Measurements from ENCODE around the gene IFITM1.
"Not testable (repeated sequence)": the region's sequence is repeated elsewhere in the genome, so short reads cannot be mapped to it uniquely, and the experiment has no call there.

The IFITM1 gene

GRCh38 chr11:340539-341512 is 27.0 kb downstream of the IFITM1 start:
- Histone ChIP-seq H3K4me3 (ENCODE audit: control insufficient read depth in 1 of 7, extremely low read depth in 1 of 7, insufficient read depth in 4 of 7, low read depth in 2 of 7, low read length in 6 of 7) (no peak overlapping the region), H3K9me3 (ENCODE audit: control extremely low read depth in 1 of 5, control insufficient read depth in 4 of 5, insufficient read depth in 2 of 5, low read depth in 1 of 5, low read length in 4 of 5) (no peaks in the 10 kb centered on the region), H3K36me3 (ENCODE audit: control insufficient read depth in 4 of 4, insufficient read depth in 4 of 4, low read length in 3 of 4) (no peaks in the 10 kb centered on the region), H3K4me1 (ENCODE audit: control extremely low read depth in 1 of 4, control insufficient read depth in 4 of 4, insufficient read depth in 4 of 4, low read length in 3 of 4) (peaks cover 8 to 23% (median 15%) of the 10 kb centered on the region in 4 experiments), H3K27me3 (replicated peaks in 2 of 5; ENCODE audit: control insufficient read depth in 4 of 5, insufficient read depth in 5 of 5, low read length in 4 of 5) (no peaks in the 10 kb centered on the region), H3K27ac (ENCODE audit: insufficient read depth in 1 of 2, low read depth in 1 of 2, low read length in 2 of 2, poor library complexity in 1 of 2, severe bottlenecking in 2 of 2) (no peak overlapping the region)
- DNase-seq: no peak
- POLR2A ChIA-PET: interaction anchor here (0.6 kb wide), 1 partner anchor 14 kb away, joined by 3 read pairs; no protein-coding TSS in a partner anchor
- WGBS (ENCODE audit: insufficient coverage): 80% methylated on average over 1 of the region's 5 CpGs
- CTCF ChIA-PET: interaction anchor here (1.0 to 2.7 kb wide), 7 partner anchors 8 to 24 kb away, joined by 3 to 16 read pairs (median 4); no protein-coding TSS in a partner anchor

GRCh38 chr11:342328-342727 is 28.5 kb downstream of the IFITM1 start:
- no peak for DNase-seq
- WGBS (ENCODE audit: insufficient coverage): 67% methylated on average over 3 of the region's 3 CpGs
- CTCF ChIA-PET: interaction anchor here (0.6 kb wide), 1 partner anchor 67 kb away, joined by 4 read pairs; no protein-coding TSS in a partner anchor
- no peak overlapping the region for H3K27ac ChIP-seq (ENCODE audit: insufficient read depth in 1 of 2, low read depth in 1 of 2, low read length in 2 of 2, poor library complexity in 1 of 2, severe bottlenecking in 2 of 2)
- H3K4me1 ChIP-seq (ENCODE audit: control extremely low read depth in 1 of 4, control insufficient read depth in 4 of 4, insufficient read depth in 4 of 4, low read length in 3 of 4): peaks cover 0 to 9% (median 2%) of the 10 kb centered on the region in 4 experiments
- POLR2A ChIA-PET: no interaction called here
- H3K4me3 ChIP-seq (ENCODE audit: control insufficient read depth in 1 of 7, extremely low read depth in 1 of 7, insufficient read depth in 4 of 7, low read depth in 2 of 7, low read length in 6 of 7): no peak overlapping the region
- no peaks in the 10 kb centered on the region for H3K36me3 ChIP-seq (ENCODE audit: control insufficient read depth in 4 of 4, insufficient read depth in 4 of 4, low read length in 3 of 4)
- H3K9me3 ChIP-seq (ENCODE audit: control extremely low read depth in 1 of 5, control insufficient read depth in 4 of 5, insufficient read depth in 2 of 5, low read depth in 1 of 5, low read length in 4 of 5): no peaks in the 10 kb centered on the region
- no peaks in the 10 kb centered on the region for H3K27me3 ChIP-seq (replicated peaks in 2 of 5; ENCODE audit: control insufficient read depth in 4 of 5, insufficient read depth in 5 of 5, low read length in 4 of 5)

GRCh38 chr11:344836-345578 is 31.2 kb downstream of the IFITM1 start:
- ChIA-PET POLR2A (no interaction called here), CTCF (interaction anchor here (1.5 to 2.4 kb wide), 3 partner anchors 9 to 36 kb away, joined by 3 to 6 read pairs (median 3); no protein-coding TSS in a partner anchor)
- peaks cover 0 to 15% (median 2%) of the 10 kb centered on the region in 4 experiments for H3K4me1 ChIP-seq (ENCODE audit: control extremely low read depth in 1 of 4, control insufficient read depth in 4 of 4, insufficient read depth in 4 of 4, low read length in 3 of 4)
- H3K4me3 ChIP-seq (ENCODE audit: control insufficient read depth in 1 of 7, extremely low read depth in 1 of 7, insufficient read depth in 4 of 7, low read depth in 2 of 7, low read length in 6 of 7): no peak overlapping the region
- no peaks in the 10 kb centered on the region for H3K36me3 ChIP-seq (ENCODE audit: control insufficient read depth in 4 of 4, insufficient read depth in 4 of 4, low read length in 3 of 4)
- H3K27me3 ChIP-seq (replicated peaks in 2 of 5; ENCODE audit: control insufficient read depth in 4 of 5, insufficient read depth in 5 of 5, low read length in 4 of 5): no peaks in the 10 kb centered on the region
- no peaks in the 10 kb centered on the region for H3K9me3 ChIP-seq (ENCODE audit: control extremely low read depth in 1 of 5, control insufficient read depth in 4 of 5, insufficient read depth in 2 of 5, low read depth in 1 of 5, low read length in 4 of 5)
- no peak overlapping the region for H3K27ac ChIP-seq (ENCODE audit: insufficient read depth in 1 of 2, low read depth in 1 of 2, low read length in 2 of 2, poor library complexity in 1 of 2, severe bottlenecking in 2 of 2)
- DNase-seq: no peak
- 96% methylated on average over 8 of the region's 11 CpGs for WGBS (ENCODE audit: insufficient coverage)

- CTCF ChIA-PET: interaction anchor here (1.0 to 2.4 kb wide), 3 partner anchors 9 to 24 kb away, joined by 3 to 6 read pairs (median 3); no protein-coding TSS in a partner anchor
- WGBS (ENCODE audit: insufficient coverage): 100% methylated on average over 3 of the region's 3 CpGs
- H3K27ac ChIP-seq (ENCODE audit: insufficient read depth in 1 of 2, low read depth in 1 of 2, low read length in 2 of 2, poor library complexity in 1 of 2, severe bottlenecking in 2 of 2): no peak overlapping the region
- H3K9me3 ChIP-seq (ENCODE audit: control extremely low read depth in 1 of 5, control insufficient read depth in 4 of 5, insufficient read depth in 2 of 5, low read depth in 1 of 5, low read length in 4 of 5): no peaks in the 10 kb centered on the region
- no peak overlapping the region for H3K4me3 ChIP-seq (ENCODE audit: control insufficient read depth in 1 of 7, extremely low read depth in 1 of 7, insufficient read depth in 4 of 7, low read depth in 2 of 7, low read length in 6 of 7)
- DNase-seq: no peak
- peaks cover 0 to 27% (median 14%) of the 10 kb centered on the region in 4 experiments for H3K4me1 ChIP-seq (ENCODE audit: control extremely low read depth in 1 of 4, control insufficient read depth in 4 of 4, insufficient read depth in 4 of 4, low read length in 3 of 4)
- H3K27me3 ChIP-seq (replicated peaks in 2 of 5; ENCODE audit: control insufficient read depth in 4 of 5, insufficient read depth in 5 of 5, low read length in 4 of 5): no peaks in the 10 kb centered on the region
- no peaks in the 10 kb centered on the region for H3K36me3 ChIP-seq (ENCODE audit: control insufficient read depth in 4 of 4, insufficient read depth in 4 of 4, low read length in 3 of 4)
- POLR2A ChIA-PET: no interaction called here
These were observed 32.7 kb downstream of the IFITM1 start for GRCh38 chr11:346529-346928.

- H3K9me3 ChIP-seq (ENCODE audit: control extremely low read depth in 1 of 5, control insufficient read depth in 4 of 5, insufficient read depth in 2 of 5, low read depth in 1 of 5, low read length in 4 of 5); H3K36me3 ChIP-seq (ENCODE audit: control insufficient read depth in 4 of 4, insufficient read depth in 4 of 4, low read length in 3 of 4); DNase-seq; H3K4me3 ChIP-seq (ENCODE audit: control insufficient read depth in 1 of 7, extremely low read depth in 1 of 7, insufficient read depth in 4 of 7, low read depth in 2 of 7, low read length in 6 of 7); H3K27ac ChIP-seq (ENCODE audit: insufficient read depth in 1 of 2, low read depth in 1 of 2, low read length in 2 of 2, poor library complexity in 1 of 2, severe bottlenecking in 2 of 2); H3K27me3 ChIP-seq (replicated peaks in 2 of 5; ENCODE audit: control insufficient read depth in 4 of 5, insufficient read depth in 5 of 5, low read length in 4 of 5); POLR2A ChIA-PET: not testable (repeated sequence)
- H3K4me1 ChIP-seq (ENCODE audit: control extremely low read depth in 1 of 4, control insufficient read depth in 4 of 4, insufficient read depth in 4 of 4, low read length in 3 of 4): peaks cover 0 to 47% (median 24%) of the 10 kb centered on the region in 4 experiments
- whole genome bisulfite sequencing (ENCODE audit: insufficient coverage): 100% methylated on average over 2 of the region's 8 CpGs
- CTCF ChIA-PET: interaction anchor here (0.7 to 2.7 kb wide), 6 partner anchors 9 to 43 kb away, joined by 3 to 9 read pairs (median 4); no protein-coding TSS in a partner anchor
These were observed 35.6 kb downstream of the IFITM1 start for GRCh38 chr11:349270-349954.

- ChIA-PET CTCF (interaction anchor here (1.0 to 1.6 kb wide), 3 partner anchors 17 to 99 kb away, joined by 3 to 4 read pairs (median 3); no protein-coding TSS in a partner anchor), POLR2A (interaction anchor here (0.7 kb wide), 2 partner anchors 33 to 83 kb away, joined by 4 to 5 read pairs; no protein-coding TSS in a partner anchor)
- not testable (repeated sequence) for H3K9me3 ChIP-seq (ENCODE audit: control extremely low read depth in 1 of 5, control insufficient read depth in 4 of 5, insufficient read depth in 2 of 5, low read depth in 1 of 5, low read length in 4 of 5); H3K27ac ChIP-seq (ENCODE audit: insufficient read depth in 1 of 2, low read depth in 1 of 2, low read length in 2 of 2, poor library complexity in 1 of 2, severe bottlenecking in 2 of 2); H3K36me3 ChIP-seq (ENCODE audit: control insufficient read depth in 4 of 4, insufficient read depth in 4 of 4, low read length in 3 of 4); H3K27me3 ChIP-seq (replicated peaks in 2 of 5; ENCODE audit: control insufficient read depth in 4 of 5, insufficient read depth in 5 of 5, low read length in 4 of 5); DNase-seq
- Histone ChIP-seq H3K4me3 (ENCODE audit: control insufficient read depth in 1 of 7, extremely low read depth in 1 of 7, insufficient read depth in 4 of 7, low read depth in 2 of 7, low read length in 6 of 7) (peak overlapping the region in 1 of 7 experiments; percentile 5), H3K4me1 (ENCODE audit: control extremely low read depth in 1 of 4, control insufficient read depth in 4 of 4, insufficient read depth in 4 of 4, low read length in 3 of 4) (peaks cover 1 to 53% (median 25%) of the 10 kb centered on the region in 4 experiments)
- WGBS (ENCODE audit: insufficient coverage): 92% methylated on average over 9 of the region's 16 CpGs
These were observed 36.3 kb downstream of the IFITM1 start for GRCh38 chr11:350033-350722.

Data from common myeloid progenitor, CD34-positive (primary cell).